A549 treated with RU486 at 1 μM for 4 hours (cell line): Measurements from ENCODE around the gene PYGM. TPM values are rescaled to one million over a fixed set of nuclear protein-coding genes. Genes with fewer than 3 reads are reported as not detected.

ENCODE experiments used
- total RNA-seq: library from RNA; stranded (reverse); fragments of 200-300 nt; extraction: Qiagen RNA extraction; gene quantifications from 5 replicates; pipeline ENCODE4 v1.2.3, GENCODE V29; 2022; ENCODE audit warnings: low read depth

PYGM gene
- total RNA-seq: 0.21 to 0.43 TPM (median 0.30 TPM) in 5 replicates

GRCh38 chr11:64759722-64760719, at the start of gene PYGM:
Gene PYGM, minus strand, starts transcription at chr11:64759974. Its CDS starts 76 bp downstream, at chr11:64759898.

GRCh38 chr11:64803158-64803845, 43.5 kb upstream of the PYGM start, which contains the start of gene MAP4K2:
Gene MAP4K2, minus strand, starts transcription at chr11:64803214. Its CDS starts 65 bp downstream, at chr11:64803149.

DNA sequence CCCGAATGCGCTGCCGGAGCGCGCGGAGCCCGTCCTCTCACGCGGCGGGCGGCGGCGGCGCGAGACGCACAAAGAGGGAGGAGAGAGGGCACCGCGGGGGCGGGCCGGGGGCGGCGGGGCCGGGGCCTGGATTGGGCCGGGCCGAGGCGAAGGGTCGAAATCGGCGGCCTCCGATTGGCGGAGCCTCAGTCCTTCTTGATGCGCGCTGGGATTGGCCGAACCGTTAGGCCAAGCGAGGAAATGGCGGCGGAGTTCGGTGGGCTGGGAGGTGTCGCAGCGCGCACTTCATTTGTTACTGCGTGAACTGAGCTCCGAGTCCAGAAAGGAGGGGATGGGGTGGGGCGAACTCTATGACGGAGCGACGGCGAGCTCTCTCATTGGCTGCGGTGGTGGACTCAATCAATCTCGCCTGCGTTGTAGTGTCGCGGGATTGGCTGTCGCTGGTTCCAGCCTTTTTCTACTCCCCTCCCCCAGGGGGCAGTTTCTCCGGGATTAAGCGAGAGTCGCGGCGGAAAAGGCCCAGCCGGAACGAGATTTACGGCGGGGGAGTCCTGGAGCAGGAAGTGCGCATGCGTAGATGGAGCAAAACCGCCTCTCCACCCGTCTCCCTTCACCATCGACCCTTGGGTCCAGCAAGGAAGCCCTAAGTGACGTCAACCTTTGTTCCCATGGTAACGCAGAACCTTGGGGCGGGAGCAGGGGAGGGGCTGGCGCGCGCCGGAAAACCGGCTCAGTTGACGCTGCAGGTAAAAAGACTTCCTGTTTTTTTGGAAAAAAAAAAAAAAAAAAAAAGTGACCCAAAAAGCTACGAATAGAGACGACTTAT, 18.9 kb upstream of the PYGM start, which contains the start of gene SF1:
TSS of gene SF1 (minus strand) at position 70 of the 826 bp plus-strand sequence. CDS start 150 bp downstream, outside the sequence.

DNA sequence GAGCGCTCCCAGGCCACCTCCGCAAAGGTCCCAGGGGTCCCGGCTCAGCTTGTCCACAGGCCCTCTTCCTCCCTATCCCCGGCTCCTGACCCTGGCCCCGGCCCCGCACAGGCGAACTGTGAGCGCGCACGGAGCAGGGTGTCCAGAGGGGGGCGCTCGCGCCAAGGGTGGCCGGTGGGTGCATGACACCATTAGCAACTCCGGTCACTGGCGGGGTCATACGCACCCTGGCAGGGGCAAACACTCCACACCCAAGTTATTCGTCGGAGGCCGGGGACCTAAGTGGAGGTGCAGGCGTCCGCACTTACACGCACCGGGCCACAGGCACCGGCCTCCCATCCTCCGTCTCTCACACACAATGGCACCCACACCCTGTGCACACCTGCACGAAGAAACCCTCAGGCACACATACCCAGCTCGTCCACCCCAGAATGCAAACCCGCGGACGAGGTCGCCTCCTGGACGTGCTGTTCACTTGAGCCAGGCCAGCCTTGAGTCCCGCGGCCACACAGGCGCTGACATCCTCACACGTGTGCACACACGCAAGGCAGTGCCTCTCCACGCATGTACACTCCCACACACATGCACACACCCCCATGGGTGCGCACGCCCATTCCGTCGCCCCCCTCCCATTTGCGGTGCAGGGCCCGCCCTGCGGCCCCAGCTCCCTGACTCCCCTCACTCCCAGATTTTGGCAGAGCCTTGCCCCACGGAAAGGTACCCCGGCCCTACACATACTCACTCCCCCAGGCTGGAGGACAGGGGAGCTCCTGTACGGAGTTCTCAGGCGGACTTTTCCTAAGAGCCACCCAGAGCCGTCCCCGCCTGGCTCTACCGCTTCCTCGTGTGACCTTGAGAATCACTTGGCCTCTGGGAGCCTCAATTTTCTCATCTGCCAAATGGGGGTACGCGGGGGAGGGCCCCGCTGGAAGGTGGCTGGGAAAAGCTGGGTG, 15.9 kb downstream of the PYGM start, which contains the start of gene RASGRP2:
TSS of gene RASGRP2 (minus strand) at position 552 of the 953 bp plus-strand sequence. CDS start 1,276 bp downstream, outside the sequence.

DNA sequence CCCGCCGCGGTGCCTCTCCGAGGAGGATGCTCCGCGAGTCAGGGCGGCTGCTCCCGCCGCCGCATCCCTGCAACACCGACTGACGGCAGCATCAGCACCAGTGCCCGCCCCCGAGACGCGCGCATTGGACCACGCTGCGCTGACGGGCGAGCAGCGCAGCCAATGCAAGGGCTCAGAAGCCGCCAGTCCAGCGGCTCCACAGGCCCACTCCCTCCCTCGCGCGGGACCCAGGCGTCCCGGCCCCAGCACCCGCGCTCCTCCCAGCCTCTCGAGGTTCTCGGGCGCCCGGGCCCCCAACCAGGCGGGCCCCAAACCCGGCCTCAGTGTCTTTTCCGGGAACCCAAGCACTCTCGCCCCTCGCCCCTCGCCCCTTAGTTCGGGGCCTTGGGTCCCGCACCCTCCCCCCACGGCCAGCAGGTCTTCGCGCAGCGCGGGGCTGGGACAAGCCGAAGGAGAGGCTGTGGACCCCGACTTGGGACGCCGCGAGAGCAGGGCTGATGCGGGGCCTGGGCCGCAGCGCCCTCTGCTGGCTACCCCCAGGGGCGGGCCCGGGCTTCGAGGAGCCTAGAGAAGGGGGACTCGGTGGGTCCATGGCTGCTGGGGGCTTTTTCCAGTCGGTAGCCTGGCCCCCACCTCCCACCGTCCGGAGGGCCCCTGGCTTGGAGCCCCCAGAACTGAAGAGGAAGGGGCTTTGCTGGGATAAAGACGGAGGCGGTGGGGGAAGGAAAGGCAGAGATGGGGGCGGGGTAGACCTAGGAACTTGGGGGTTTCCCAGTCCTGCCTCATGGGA, 36.5 kb downstream of the PYGM start, which contains the start of gene NRXN2:
TSS of gene NRXN2 (minus strand) at position 81 of the 790 bp plus-strand sequence. CDS start 9,498 bp downstream, outside the sequence.

Other genes starting within 250 kb of the PYGM start
- gene SLC22A11, start 204.0 kb downstream of the PYGM start, total RNA-seq: 0.05 to 0.32 TPM (median 0.13 TPM) in 3 of 5 replicates, not detected in the others
- not detected in 5 replicates for gene SLC22A12, start 168.8 kb downstream of the PYGM start, total RNA-seq
- gene NRXN2, start 36.8 kb downstream of the PYGM start, total RNA-seq: 0.08 to 0.34 TPM (median 0.30 TPM) in 4 of 5 replicates, not detected in the other
- 0.41 to 1.5 TPM (median 1.2 TPM) in 5 replicates for gene RASGRP2, start 15.8 kb downstream of the PYGM start, total RNA-seq
- 171 to 227 TPM (median 177 TPM) in 5 replicates for gene SF1, start 18.6 kb upstream of the PYGM start, total RNA-seq
- gene MAP4K2, start 43.2 kb upstream of the PYGM start, total RNA-seq: 5.7 to 11.1 TPM (median 9.0 TPM) in 5 replicates
- 25.5 to 41.2 TPM (median 37.0 TPM) in 5 replicates for gene MEN1, start 50.6 kb upstream of the PYGM start, total RNA-seq
- gene CDC42BPG, start 84.7 kb upstream of the PYGM start, total RNA-seq: 0.95 to 1.9 TPM (median 1.5 TPM) in 5 replicates
- gene EHD1, start 118.6 kb upstream of the PYGM start, total RNA-seq: 105 to 137 TPM (median 131 TPM) in 5 replicates
- gene ATG2A, start 157.2 kb upstream of the PYGM start, total RNA-seq: 13.4 to 25.2 TPM (median 22.4 TPM) in 5 replicates
- 4.3 to 5.9 TPM (median 4.6 TPM) in 5 replicates for gene PPP2R5B, start 164.7 kb upstream of the PYGM start, total RNA-seq
- gene GPHA2, start 175.9 kb upstream of the PYGM start, total RNA-seq: not detected in 5 replicates
- not detected in 5 replicates for gene MAJIN, start 212.1 kb upstream of the PYGM start, total RNA-seq
- 0.71 to 1.2 TPM (median 0.86 TPM) in 5 replicates for gene BATF2, start 237.0 kb upstream of the PYGM start, total RNA-seq